ENCODE measurements around the gene CDH7. TPM values are rescaled to one million over a fixed set of nuclear protein-coding genes. Genes with fewer than 3 reads are reported as not detected.

CDH7 gene
- total and polyA plus RNA-seq, 2 of the 13 experiments (the other 11 are each of a cell fraction or from before 2014, with no cell fraction given) = not detected

DNA sequence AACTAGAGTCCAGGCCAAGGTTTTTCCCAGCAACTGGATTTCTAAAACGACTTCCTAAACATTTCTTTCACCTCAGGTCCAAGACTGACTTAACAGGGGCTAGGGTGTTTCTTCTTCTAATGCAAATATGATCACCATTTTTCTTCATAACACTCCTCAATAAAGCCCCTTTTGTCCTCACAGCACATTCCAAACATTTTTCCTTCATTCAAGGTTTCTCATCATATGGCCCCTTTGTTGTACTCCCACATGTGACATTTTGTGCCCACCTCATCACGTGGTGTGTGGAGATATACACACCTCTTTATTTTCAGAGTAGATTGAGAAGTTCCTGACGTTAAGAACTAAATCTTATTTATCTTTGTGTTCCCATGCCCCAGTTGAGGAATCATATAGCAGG lies 3.9 kb upstream of the CDH7 start:
- BruUV-seq (replicated peaks) = no TSS peak
- ATAC-seq (no peak), DNase-seq (ENCODE audit: low spot score) (no peak), FAIRE-seq (no peak)
- in situ Hi-C loops (cut with HindIII; ENCODE audit: extremely low pct_ligation_motif_present, low pct_unique_long_range_greater_than_20kb) (no loop called here), intact Hi-C loops (cut with micrococcal nuclease; ENCODE audit: unreplicated experiment) (no loop called here)
- WGBS (ENCODE audit: low lambda C conversion rate) = 3% methylated on average over 3 of the region's 3 CpGs
- no peak overlapping the region for H3K4me2 ChIP-seq (ENCODE audit: low read depth, low read length)
- no peaks in the 10 kb centered on the region for H3K36me3 ChIP-seq (replicated peaks in 1 of 2; ENCODE audit: control insufficient read depth in 1 of 2, insufficient read depth in 2 of 2, low read length in 2 of 2)
- no peaks in the 10 kb centered on the region for H4K20me1 ChIP-seq (ENCODE audit: insufficient read depth, low read length)
- H2AFZ ChIP-seq (ENCODE audit: low read length) = no peak overlapping the region
- H3K4me3 ChIP-seq (replicated peaks in 1 of 3; ENCODE audit: insufficient read depth in 1 of 3, low read depth in 2 of 3, low read length in 3 of 3) = no peak overlapping the region
- POLR2A ChIA-PET = no interaction called here
- no peaks in the 10 kb centered on the region for H3K79me2 ChIP-seq (ENCODE audit: insufficient read depth, low read length)
- CTCF ChIA-PET (ENCODE audit: low intra/inter-chr PET ratio, low total read pairs) = no interaction called here
- no peak overlapping the region for H3K9ac ChIP-seq (ENCODE audit: insufficient read depth, low read depth, low read length)
- H3K9me3 ChIP-seq (ENCODE audit: low read length) = no peaks in the 10 kb centered on the region
- H3K27ac ChIP-seq (ENCODE audit: extremely low read length, insufficient read depth, low read length) = no peak overlapping the region
- H3K27me3 ChIP-seq (ENCODE audit: control insufficient read depth in 1 of 2, insufficient read depth in 2 of 2, low read length in 2 of 2) = 0 out of 5 replicates have a peak, but pooled peaks cover 0 to 6% of the 10 kb centered on the region in 2 experiments
- TF ChIP-seq MTF2 (CRISPR knock-in tag; IDR thresholded peaks at IDR 0.05; ENCODE audit: borderline replicate concordance) = no peak
- TF ChIP-seq, protein P1, sequence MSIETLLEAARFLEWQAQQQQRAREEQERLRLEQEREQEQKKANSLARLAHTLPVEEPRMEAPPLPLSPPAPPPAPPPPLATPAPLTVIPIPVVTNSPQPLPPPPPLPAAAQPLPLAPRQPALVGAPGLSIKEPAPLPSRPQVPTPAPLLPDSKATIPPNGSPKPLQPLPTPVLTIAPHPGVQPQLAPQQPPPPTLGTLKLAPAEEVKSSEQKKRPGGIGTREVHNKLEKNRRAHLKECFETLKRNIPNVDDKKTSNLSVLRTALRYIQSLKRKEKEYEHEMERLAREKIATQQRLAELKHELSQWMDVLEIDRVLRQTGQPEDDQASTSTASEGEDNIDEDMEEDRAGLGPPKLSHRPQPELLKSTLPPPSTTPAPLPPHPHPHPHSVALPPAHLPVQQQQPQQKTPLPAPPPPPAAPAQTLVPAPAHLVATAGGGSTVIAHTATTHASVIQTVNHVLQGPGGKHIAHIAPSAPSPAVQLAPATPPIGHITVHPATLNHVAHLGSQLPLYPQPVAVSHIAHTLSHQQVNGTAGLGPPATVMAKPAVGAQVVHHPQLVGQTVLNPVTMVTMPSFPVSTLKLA (IDR thresholded peaks at IDR 0.05) = peak; percentile 23; the same call in 1 of the 2 replicates
- no peaks in the 10 kb centered on the region for H3K4me1 ChIP-seq (ENCODE audit: insufficient read depth, low read length)

- CTCF ChIA-PET (ENCODE audit: low intra/inter-chr PET ratio, low total read pairs) = no interaction called here
- no peak overlapping the region for H3K4me2 ChIP-seq (ENCODE audit: low read depth, low read length)
- BruUV-seq (replicated peaks) = no TSS peak
- TF ChIP-seq NFE2 (CRISPR knock-in tag; IDR thresholded peaks at IDR 0.05) = peak; percentile 19; the same call in 1 of the 2 replicates
- TF ChIP-seq, protein P2, sequence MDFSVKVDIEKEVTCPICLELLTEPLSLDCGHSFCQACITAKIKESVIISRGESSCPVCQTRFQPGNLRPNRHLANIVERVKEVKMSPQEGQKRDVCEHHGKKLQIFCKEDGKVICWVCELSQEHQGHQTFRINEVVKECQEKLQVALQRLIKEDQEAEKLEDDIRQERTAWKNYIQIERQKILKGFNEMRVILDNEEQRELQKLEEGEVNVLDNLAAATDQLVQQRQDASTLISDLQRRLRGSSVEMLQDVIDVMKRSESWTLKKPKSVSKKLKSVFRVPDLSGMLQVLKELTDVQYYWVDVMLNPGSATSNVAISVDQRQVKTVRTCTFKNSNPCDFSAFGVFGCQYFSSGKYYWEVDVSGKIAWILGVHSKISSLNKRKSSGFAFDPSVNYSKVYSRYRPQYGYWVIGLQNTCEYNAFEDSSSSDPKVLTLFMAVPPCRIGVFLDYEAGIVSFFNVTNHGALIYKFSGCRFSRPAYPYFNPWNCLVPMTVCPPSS (IDR thresholded peaks at IDR 0.05) = no peak
- in situ Hi-C loops (cut with HindIII; ENCODE audit: extremely low pct_ligation_motif_present, low pct_unique_long_range_greater_than_20kb) (no loop called here), intact Hi-C loops (cut with micrococcal nuclease; ENCODE audit: unreplicated experiment) (no loop called here)
- no peaks in the 10 kb centered on the region for H3K79me2 ChIP-seq (ENCODE audit: insufficient read depth, low read length)
- no peak overlapping the region for H3K9ac ChIP-seq (ENCODE audit: insufficient read depth, low read depth, low read length)
- H3K4me1 ChIP-seq (ENCODE audit: insufficient read depth, low read length) = no peaks in the 10 kb centered on the region
- WGBS (ENCODE audit: low lambda C conversion rate) = 0% methylated on average over 2 of the region's 2 CpGs
- no peak overlapping the region for H3K27ac ChIP-seq (ENCODE audit: extremely low read length, insufficient read depth, low read length)
- no peaks in the 10 kb centered on the region for H4K20me1 ChIP-seq (ENCODE audit: insufficient read depth, low read length)
- no peak overlapping the region for H3K4me3 ChIP-seq (replicated peaks in 1 of 3; ENCODE audit: insufficient read depth in 1 of 3, low read depth in 2 of 3, low read length in 3 of 3)
- no peaks in the 10 kb centered on the region for H3K36me3 ChIP-seq (replicated peaks in 1 of 2; ENCODE audit: control insufficient read depth in 1 of 2, insufficient read depth in 2 of 2, low read length in 2 of 2)
- POLR2A ChIA-PET = no interaction called here
- DNase-seq (ENCODE audit: low spot score) = no peak
- no peak for FAIRE-seq
- no peak for ATAC-seq
- H3K27me3 ChIP-seq (ENCODE audit: control insufficient read depth in 1 of 2, insufficient read depth in 2 of 2, low read length in 2 of 2) = 0 out of 5 replicates have a peak, but pooled peaks cover 0 to 6% of the 10 kb centered on the region in 2 experiments
- no peak overlapping the region for H2AFZ ChIP-seq (ENCODE audit: low read length)
- H3K9me3 ChIP-seq (ENCODE audit: low read length) = no peaks in the 10 kb centered on the region
Observed at GRCh38 chr18:65748321-65748720, 2.5 kb upstream of the CDH7 start.

All from HepG2 (cell line).